ENCODE results near the gene KLK7.
"Not testable (repeated sequence)": the region's sequence is repeated elsewhere in the genome, so short reads cannot be mapped to it uniquely, and the experiment has no call there.

- not testable (repeated sequence) for TF ChIP-seq CTCF (conservative IDR thresholded peaks at IDR 0.05; ENCODE audit: low read depth, low read length); EZH2 (IDR thresholded peaks at IDR 0.05; ENCODE audit: borderline replicate concordance, low read depth, low read length, poor library complexity, severe bottlenecking)
These were observed 699 bp upstream of the KLK7 start for GRCh38 chr19:50984416-50984815.
